Activated T-cell treated with anti-CD3 and anti-CD28 coated beads for 4 hours (primary cell): ENCODE data around the gene USP6.
A peak's percentile ranks its signal among the peaks of the same experiment; 100 is the strongest.
"Not testable (repeated sequence)": the region's sequence is repeated elsewhere in the genome, so short reads cannot be mapped to it uniquely, and the experiment has no call there.

Experiments used
- DNase-seq: peaks from one replicate; pipeline ENCODE4 v3.0.0-alpha.2; 2020

USP6 gene

GRCh38 chr17:5136580-5137412, 21.0 kb downstream of the USP6 start:
- DNase-seq, result not testable (repeated sequence)

DNA sequence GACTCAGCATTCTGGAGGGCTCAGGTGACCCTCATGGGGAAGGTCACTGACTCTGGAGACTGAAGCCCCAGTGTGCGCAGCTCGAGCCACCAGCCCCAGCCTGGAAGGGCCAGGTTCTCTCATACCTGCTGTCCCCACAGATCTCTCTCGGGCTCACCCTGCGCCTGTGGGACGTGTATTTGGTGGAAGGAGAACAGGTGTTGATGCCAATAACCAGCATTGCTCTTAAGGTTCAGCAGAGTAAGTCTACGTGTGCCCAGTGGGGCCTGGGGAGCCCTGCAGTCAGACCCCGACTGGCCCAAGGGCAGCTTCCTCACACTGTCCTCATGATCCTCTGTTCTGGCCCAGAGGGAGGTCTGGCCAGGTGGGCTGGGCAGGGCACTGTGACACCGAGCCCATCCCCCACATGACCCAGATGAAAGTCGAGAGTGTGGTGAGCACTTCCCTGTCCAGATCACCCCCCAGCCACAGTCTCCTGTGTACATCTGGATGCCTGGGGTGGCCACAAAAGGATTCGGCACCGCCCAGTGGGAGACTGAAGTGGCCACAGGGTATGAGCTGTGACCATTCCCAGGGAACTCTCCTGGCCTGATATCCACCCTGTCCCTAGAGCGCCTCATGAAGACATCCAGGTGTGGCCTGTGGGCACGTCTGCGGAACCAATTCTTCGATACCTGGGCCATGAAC, 21.8 kb downstream of the USP6 start:
- DNase-seq, result not testable (repeated sequence)

DNA sequence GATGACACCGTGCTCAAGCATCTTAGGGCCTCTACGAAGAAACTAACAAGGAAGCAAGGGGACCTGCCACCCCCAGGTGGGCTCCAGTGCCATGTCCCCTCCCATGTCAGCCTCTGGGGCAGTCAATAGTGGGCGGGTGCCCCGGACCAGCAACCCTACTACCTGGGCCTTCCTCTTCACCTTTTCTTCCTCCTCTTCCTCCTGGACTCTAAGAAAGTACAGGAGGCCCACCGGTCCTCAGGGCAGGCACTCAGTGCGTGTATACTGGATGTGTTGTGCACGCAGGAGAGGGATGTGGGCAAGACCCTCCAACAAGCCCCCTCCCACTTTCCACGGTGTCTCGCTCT, 22.3 kb downstream of the USP6 start:
- not testable (repeated sequence) for DNase-seq

GRCh38 chr17:5138616-5139457, 23.0 kb downstream of the USP6 start:
- no peak for DNase-seq

DNA sequence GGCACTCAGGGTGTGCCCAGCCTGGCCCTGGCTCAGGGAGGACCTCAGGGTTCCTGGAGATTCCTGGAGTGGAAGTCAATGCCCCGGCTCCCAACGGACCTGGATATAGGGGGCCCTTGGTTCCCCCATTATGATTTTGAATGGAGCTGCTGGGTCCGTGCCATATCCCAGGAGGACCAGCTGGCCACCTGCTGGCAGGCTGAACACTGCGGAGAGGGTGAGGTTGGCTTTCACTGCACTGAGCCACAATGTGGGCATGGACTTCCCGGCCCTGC, 23.6 kb downstream of the USP6 start:
- no peak for DNase-seq

DNA sequence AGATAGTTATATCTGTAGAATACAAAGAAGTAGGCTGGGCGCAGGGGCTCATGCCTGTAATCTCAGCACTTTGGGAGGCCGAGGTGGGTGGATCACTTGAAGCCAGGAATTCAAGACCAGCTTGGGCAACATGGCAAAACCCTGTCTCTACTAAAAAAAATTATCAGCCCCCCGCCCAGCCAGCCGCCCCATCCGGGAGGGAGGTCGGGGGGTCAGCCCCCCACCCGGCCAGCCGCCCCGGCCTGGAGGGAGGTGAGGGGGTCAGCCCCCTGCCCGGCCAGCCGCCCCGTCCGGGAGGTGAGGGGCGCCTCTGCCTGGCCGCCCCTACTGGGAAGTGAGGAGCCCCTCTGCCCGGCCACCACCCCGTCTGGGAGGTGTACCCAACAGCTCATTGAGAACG, 27.0 kb downstream of the USP6 start:
- not testable (repeated sequence) for DNase-seq

DNA sequence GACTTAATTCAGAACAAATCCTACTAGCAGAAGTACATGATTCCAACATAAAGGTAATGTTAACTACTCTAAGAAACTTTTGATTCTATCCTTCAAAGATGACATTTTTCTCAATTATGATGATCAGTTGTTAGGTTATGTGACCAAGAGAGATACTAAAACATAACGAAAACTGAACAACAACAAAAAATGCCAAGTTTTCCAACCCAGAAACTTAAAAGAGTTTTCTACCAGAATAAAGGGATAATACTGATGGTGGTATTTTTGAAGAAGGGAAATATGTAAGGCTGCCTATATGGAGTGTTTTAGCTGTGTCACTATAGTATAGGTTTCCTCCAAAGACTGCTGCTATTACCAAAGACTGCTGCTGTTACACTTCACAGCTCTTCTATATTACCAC, 30.3 kb downstream of the USP6 start:
- DNase-seq, result not testable (repeated sequence)

- DNase-seq, result not testable (repeated sequence)
Observed at GRCh38 chr17:5160702-5161101, 44.9 kb downstream of the USP6 start.

DNA sequence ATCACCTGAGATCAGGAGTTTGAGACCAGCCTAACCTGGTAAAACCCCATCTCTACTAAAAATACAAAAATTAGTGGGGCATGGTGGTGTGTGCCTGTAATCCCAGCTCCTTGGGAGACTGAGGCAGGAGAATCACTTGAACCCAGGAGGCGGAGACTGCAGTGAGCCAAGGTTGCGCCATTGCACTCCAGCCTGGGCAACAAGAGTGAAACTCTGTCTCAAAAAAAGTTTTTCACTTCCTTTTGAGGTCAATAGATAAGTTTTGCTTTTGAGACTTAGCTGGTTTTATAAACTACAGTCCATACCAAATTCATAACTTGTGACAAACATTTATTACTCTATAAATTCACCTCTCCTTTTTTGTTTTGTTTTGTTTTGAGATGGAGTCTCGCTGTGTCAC, 46.0 kb downstream of the USP6 start:
- DNase-seq, result not testable (repeated sequence)

DNA sequence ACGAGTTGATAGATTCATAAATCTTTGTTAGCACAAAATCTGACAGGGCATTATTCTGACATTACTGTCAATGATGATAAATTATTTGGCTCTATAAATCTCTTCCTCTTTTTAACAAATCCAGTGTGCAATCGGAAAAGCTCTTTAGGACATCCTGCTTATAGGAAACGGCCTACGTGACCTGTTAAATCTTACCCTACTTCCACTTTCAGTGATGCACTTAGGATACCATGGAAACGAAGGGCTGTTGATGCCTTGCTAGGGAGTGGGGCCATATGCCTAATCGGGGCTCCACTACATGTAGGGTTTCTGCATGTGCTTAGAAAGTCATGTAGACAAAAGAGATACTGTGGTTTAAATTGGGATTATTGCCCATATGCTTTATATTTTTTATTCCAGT, 48.6 kb downstream of the USP6 start:
- no peak for DNase-seq

- DNase-seq, result not testable (repeated sequence)
Observed at GRCh38 chr17:5165791-5166564, 50.1 kb downstream of the USP6 start.

DNA sequence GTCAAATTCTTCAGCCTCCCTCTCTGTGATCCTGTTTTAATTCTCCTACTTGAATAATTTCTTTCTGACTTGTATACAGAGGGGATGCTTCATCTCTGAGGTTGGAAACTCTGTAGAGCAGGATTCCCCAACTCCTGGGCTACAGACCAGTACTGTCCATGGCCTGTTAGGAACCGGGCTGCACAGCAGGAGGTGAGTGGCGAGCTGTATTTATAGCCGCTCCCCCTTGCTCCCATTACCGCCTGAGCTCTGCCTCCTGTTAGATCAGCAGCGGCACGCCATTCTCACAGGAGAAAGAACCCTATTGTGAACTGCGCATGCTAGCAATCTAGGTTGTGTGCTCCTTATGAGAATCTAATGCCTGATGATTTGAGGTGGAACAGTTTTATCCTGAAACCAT, 59.2 kb downstream of the USP6 start:
- DNase-seq, result not testable (repeated sequence)

- no peak for DNase-seq
Observed at GRCh38 chr17:5179003-5179402, 63.2 kb downstream of the USP6 start.

GRCh38 chr17:5181509-5182305, 65.9 kb downstream of the USP6 start:
- no peak for DNase-seq

DNA sequence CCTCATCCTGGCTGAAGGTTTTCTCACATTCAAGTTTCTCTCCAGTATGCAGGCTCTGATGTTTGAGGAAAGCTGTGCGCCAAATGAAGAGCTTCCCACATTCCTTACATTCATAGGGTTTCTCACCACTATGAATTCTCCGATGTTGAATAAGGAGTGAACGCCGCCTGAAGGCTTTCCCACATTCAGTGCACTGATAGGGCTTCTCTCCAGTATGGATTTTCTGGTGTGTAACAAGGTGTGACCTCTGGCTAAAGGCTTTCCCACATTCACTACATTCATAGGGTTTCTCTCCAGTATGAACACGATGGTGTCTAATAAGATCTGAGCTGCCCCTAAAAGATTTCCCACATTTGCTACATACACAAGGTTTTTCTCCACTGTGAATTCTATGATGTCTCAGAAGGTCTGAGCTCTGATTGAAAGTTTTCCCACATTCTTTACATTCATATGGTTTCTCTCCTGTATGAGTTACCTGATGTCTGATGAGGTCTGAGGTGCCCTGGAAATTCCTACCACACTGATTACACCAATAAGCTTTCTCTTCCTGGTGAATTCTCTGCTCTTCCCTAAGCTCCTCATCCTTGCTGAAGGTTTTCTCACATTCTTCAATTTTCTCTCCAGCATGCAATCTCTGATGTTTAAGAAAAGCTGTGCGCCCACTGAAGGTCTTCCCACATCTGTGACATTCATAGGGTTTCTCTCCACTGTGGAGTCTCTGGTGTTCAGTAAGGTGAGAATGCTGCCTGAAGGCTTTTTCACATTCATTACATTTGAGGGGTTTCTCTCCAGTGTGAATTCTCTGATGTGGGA, 67.0 kb downstream of the USP6 start:
- no peak for DNase-seq

DNA sequence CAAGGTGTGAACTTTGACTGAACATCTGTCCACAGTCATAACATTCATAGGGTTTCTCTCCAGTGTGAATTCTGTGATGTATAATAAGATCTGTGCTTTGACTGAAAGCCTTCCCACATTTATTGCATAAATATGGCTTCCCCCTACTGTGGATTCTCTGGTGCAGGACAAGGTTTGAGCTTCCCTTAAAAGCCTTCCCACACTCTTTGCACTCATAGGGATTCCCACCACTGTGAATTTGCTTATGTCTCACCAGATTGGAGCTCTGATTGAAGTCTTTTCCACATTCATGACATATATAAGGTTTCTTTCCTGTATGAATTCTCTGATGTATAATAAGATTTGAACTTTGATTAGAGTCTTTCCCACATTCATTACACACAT, 67.6 kb downstream of the USP6 start:
- DNase-seq, result no peak

- no peak for DNase-seq
Observed at GRCh38 chr17:5184288-5184687, 68.5 kb downstream of the USP6 start.

DNA sequence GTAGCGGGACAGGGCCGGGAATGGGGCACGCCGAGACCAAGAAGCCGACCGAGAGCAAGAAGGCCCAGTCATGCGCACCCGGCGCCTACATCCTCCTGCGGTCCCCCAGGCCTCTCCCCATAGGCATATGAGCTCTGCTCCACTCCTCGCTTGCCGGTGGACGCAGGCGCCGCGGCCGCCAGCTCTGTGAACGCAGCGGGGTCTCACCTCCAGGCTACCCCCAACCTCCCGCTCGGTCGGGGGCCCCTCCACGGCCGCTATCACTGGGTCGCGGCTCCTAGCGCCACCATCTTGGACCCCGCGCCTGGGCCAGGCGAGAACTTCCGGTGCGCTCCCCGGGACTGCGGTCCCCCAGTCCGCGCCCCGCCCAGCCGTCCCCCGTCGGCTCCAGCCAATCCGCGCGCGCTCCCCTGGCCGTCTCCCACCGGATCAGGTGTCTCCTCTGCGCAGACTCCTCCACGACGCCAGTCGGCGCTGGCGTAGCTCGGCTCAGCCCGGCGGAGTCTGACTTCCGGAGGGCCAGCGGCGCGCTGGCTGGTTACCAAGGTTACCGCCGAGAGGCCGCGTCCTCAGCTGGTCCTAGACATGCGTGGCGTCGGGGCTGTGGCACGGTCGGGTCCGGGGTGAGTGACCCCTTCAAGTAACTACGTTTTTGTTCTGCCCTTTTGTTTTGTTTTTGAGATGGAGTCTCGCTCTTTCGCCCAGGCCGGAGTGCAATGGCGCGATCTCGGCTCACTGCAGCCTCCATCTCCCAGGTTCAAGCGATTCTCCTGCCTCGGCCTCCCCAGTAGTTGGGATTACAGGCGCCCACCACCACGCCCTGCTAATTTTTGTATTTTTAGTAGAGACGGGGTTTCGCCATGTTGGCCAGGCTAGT, 75.9 kb downstream of the USP6 start, which contains the start of gene ZNF594:
Gene ZNF594 (minus strand): TSS at position 328 of the 877 bp plus-strand sequence. CDS start 7,612 bp downstream, outside the sequence.
- peak; percentile 95 for DNase-seq

- DNase-seq, result no peak
Observed at GRCh38 chr17:5194346-5194745, 78.5 kb downstream of the USP6 start.

DNA sequence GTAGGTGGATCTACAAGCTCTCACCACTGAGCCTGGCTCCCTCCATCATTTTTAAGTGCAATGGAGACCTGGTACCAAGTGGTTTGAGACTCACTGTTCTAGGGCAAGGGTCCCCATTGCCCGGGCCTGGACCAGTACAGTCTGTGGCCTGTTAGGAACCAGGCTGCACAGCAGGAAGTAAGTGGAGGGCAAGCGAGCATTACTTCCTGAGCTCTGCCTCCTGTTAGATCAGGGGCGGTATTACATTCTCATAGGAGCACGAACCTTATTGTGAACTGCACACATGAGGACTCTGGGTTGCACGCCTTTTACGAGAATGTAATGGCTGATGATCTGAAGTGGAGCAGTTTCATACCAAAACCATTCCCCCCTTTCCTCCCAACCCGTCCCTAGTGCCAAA, 82.6 kb downstream of the USP6 start:
- DNase-seq, result no peak
